ENCODE measurements around the gene FBXO47.

Gene FBXO47

DNA sequence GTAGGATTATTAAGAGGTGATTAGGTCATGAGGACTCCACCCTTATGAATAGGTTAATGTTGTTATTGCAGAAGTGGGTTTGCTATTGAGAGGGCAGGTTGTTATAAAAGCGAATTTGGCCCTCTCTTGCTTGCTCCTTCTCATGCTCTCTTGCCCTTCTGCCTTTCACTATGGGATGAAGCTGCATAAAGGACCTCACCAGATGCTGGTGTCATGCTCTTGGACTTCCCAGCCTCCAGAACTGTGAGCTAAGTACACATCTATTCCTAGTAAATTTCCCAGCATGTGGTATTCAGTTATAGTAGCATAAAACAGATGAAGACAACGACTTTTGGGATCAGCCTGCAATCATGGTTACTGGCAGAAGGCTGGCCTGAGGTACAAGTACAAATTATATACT is 41.4 kb upstream of the FBXO47 start:
- TF ChIP-seq POLR2AphosphoS5 (IDR thresholded peaks at IDR 0.05; ENCODE audit: low read depth, low read length) (no peak), PAX5 (IDR thresholded peaks at IDR 0.05; ENCODE audit: insufficient read depth, low read length, severe bottlenecking) (no peak), SPI1 (IDR thresholded peaks at IDR 0.05; ENCODE audit: low read depth, low read length) (no peak), TAF1 (IDR thresholded peaks at IDR 0.05; ENCODE audit: low read depth, low read length) (no peak), POLR2A (IDR thresholded peaks at IDR 0.05; ENCODE audit: low read depth, low read length) (no peak), POU2F2 (IDR thresholded peaks at IDR 0.05; ENCODE audit: low read depth, low read length) (no peak)
- DNase-seq (ENCODE audit: insufficient read length, low spot score) = no peak
- FAIRE-seq = no peak

- FAIRE-seq = no peak
- no peak for TF ChIP-seq TAF1 (IDR thresholded peaks at IDR 0.05; ENCODE audit: low read depth, low read length)
- no peak for TF ChIP-seq POLR2AphosphoS5 (IDR thresholded peaks at IDR 0.05; ENCODE audit: low read depth, low read length)
- TF ChIP-seq PAX5 (IDR thresholded peaks at IDR 0.05; ENCODE audit: insufficient read depth, low read length, severe bottlenecking) = no peak
- no peak for TF ChIP-seq POLR2A (IDR thresholded peaks at IDR 0.05; ENCODE audit: low read depth, low read length)
- TF ChIP-seq SPI1 (IDR thresholded peaks at IDR 0.05; ENCODE audit: low read depth, low read length) = no peak
- TF ChIP-seq POU2F2 (IDR thresholded peaks at IDR 0.05; ENCODE audit: low read depth, low read length) = no peak
- no peak for DNase-seq (ENCODE audit: insufficient read length, low spot score)
Observed at GRCh38 chr17:39002991-39003715, 36.0 kb upstream of the FBXO47 start.

DNA sequence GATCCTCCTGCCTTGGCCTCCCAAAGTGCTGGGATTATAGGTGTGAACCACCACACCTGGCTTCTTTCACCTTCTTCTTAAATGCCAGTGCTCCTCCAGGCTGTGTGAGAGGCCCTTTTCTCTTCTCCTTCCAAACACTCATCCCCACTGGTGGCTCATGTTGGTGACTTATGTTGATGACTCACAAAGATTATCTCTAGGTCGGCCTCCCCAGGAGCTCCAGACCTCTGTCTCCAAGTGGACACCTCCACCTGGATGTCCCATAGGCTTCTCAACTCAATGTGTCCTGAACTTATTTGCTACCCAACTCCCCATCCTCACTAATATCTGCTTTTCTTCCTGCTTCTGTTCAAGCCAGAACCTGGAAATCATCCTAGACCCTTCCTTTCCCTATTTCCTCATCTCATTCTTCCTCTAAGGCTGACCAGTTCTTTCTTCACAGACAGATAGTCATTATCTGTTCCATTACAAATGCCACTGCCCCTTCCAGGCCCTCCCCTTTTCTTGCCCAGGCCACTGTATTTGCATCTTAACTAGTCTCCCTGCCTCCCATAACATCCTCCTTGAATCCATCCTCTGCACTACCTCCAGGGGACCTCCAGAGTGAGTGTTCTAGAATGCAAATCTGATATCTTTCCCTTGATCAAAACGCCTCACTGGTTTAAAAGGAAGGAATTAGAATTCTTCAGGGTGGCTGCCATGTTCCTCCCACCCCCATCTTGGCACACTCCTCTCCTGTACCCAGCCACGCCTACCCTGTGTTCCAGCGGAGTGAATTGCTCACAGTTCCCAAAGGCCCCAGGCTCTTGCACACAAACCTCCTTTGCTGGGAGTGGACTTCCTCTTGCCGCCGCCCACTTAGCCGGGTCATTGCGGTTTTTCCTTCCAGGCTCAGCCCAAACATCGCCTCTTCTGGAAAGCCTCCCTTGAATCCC is 34.8 kb upstream of the FBXO47 start:
- no peak for DNase-seq (ENCODE audit: insufficient read length, low spot score)
- no peak for FAIRE-seq
- TF ChIP-seq POLR2A (IDR thresholded peaks at IDR 0.05; ENCODE audit: low read depth, low read length) (no peak), POU2F2 (IDR thresholded peaks at IDR 0.05; ENCODE audit: low read depth, low read length) (no peak), POLR2AphosphoS5 (IDR thresholded peaks at IDR 0.05; ENCODE audit: low read depth, low read length) (no peak), SPI1 (IDR thresholded peaks at IDR 0.05; ENCODE audit: low read depth, low read length) (no peak), PAX5 (IDR thresholded peaks at IDR 0.05; ENCODE audit: insufficient read depth, low read length, severe bottlenecking) (no peak), TAF1 (IDR thresholded peaks at IDR 0.05; ENCODE audit: low read depth, low read length) (no peak)

DNA sequence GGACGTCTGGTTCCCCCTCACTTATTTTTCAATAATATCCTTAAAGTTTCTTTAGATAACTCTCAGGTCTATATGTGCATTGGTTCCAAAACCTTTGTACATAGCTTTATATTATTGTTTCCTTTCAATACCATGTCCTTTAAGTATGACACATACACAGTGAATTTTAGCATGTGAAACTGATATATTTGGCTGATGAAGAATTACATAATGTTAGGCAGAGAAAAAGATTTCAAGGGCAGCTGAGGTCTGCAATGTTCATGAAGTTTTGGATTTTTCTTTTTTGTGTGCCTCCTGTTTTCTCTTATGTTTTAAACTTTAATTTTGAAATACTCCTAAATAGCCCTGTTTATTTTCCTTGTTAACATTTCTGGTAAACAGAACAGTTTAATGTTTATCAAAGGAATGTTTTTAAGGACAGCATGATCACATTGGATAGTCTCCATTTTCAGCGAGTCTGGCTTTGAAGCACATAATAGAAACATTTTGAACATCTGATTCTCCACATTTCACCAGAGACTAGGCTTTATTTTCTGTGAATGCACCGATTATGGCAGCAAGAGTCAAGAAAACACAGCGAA is 32.9 kb upstream of the FBXO47 start:
- DNase-seq (ENCODE audit: insufficient read length, low spot score) (no peak), FAIRE-seq (no peak)
- no peak for TF ChIP-seq POU2F2 (IDR thresholded peaks at IDR 0.05; ENCODE audit: low read depth, low read length)
- TF ChIP-seq SPI1 (IDR thresholded peaks at IDR 0.05; ENCODE audit: low read depth, low read length) = no peak
- no peak for TF ChIP-seq TAF1 (IDR thresholded peaks at IDR 0.05; ENCODE audit: low read depth, low read length)
- TF ChIP-seq PAX5 (IDR thresholded peaks at IDR 0.05; ENCODE audit: insufficient read depth, low read length, severe bottlenecking) = no peak
- TF ChIP-seq POLR2A (IDR thresholded peaks at IDR 0.05; ENCODE audit: low read depth, low read length) = no peak
- no peak for TF ChIP-seq POLR2AphosphoS5 (IDR thresholded peaks at IDR 0.05; ENCODE audit: low read depth, low read length)

GRCh38 chr17:38996660-38997337 is 29.6 kb upstream of the FBXO47 start:
- DNase-seq (ENCODE audit: insufficient read length, low spot score) = no peak
- FAIRE-seq = no peak
- TF ChIP-seq TAF1 (IDR thresholded peaks at IDR 0.05; ENCODE audit: low read depth, low read length) (no peak), POLR2A (IDR thresholded peaks at IDR 0.05; ENCODE audit: low read depth, low read length) (no peak), SPI1 (IDR thresholded peaks at IDR 0.05; ENCODE audit: low read depth, low read length) (no peak), POLR2AphosphoS5 (IDR thresholded peaks at IDR 0.05; ENCODE audit: low read depth, low read length) (no peak), PAX5 (IDR thresholded peaks at IDR 0.05; ENCODE audit: insufficient read depth, low read length, severe bottlenecking) (no peak), POU2F2 (IDR thresholded peaks at IDR 0.05; ENCODE audit: low read depth, low read length) (no peak)

DNA sequence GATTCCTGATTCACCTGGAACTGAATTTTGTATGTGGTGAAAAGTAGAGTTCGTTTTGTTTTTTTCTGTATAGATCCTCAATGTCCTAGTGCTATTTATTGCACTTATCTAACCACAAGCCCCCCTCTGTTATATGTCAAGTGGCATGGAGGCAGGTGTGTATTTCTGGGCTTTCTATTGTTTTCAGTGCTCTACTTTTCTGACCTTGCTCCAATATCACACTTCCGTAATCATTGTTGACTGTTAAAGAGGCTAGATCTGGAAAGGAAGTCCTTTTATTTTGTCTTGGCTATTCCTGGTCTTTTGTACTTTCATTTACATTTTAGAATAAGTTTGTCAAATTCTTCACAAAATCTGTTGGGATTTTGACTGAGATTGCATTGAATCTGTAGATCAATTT is 26.8 kb upstream of the FBXO47 start:
- TF ChIP-seq PAX5 (IDR thresholded peaks at IDR 0.05; ENCODE audit: insufficient read depth, low read length, severe bottlenecking) (no peak), POLR2AphosphoS5 (IDR thresholded peaks at IDR 0.05; ENCODE audit: low read depth, low read length) (no peak)
- no peak for FAIRE-seq

GRCh38 chr17:38984666-38985065 is 17.5 kb upstream of the FBXO47 start:
- TF ChIP-seq TAF1 (IDR thresholded peaks at IDR 0.05; ENCODE audit: low read depth, low read length) (no peak), POLR2A (IDR thresholded peaks at IDR 0.05; ENCODE audit: low read depth, low read length) (no peak), POU2F2 (IDR thresholded peaks at IDR 0.05; ENCODE audit: low read depth, low read length) (no peak), POLR2AphosphoS5 (IDR thresholded peaks at IDR 0.05; ENCODE audit: low read depth, low read length) (no peak), PAX5 (IDR thresholded peaks at IDR 0.05; ENCODE audit: insufficient read depth, low read length, severe bottlenecking) (no peak), SPI1 (IDR thresholded peaks at IDR 0.05; ENCODE audit: low read depth, low read length) (no peak)
- DNase-seq (ENCODE audit: insufficient read length, low spot score) (no peak), FAIRE-seq (no peak)

More for the DNA sequence above, 26.8 kb upstream of the FBXO47 start:
- DNase-seq (ENCODE audit: insufficient read length, low spot score) = no peak

DNA sequence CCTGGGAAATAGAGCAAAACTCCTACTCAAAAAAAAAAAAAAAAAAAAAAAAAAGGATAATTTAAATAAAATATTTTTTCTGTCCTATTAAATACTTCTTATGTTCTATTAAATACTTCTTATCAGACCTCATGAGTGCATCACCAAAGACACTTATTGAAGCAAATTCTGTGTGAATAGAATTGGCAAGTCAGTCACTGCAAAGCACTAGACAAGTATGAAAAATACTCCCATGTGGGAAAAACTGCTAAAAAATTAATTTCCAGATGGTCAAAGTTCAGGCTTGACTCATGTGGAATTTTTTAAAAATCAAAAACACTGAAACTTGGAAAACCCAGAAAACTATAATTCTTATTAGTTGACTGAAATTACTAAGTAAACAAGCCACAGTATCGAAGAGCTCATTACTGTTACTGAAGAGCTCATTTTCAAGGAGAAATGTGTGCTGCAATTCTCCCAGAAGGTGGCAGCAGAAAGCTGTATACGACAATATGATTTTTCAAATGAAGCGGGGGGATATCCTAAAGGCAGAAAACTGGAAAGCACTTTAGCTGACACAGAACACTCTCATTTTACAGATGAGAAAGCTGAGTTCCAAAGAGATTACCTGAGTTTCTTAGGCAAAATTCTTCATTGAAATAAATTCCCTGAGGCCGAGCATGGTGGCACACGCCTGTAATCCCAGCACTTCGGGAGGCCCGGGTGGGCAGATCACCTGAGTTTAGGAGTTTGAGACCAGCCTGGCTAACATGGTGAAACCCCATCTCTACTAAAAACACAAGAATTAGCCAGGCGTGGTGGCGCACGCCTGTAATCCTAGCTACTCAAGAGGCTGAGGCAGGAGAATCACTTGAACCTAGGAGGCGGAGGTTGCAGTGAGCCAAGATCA is 15.9 kb upstream of the FBXO47 start:
- TF ChIP-seq POU2F2 (IDR thresholded peaks at IDR 0.05; ENCODE audit: low read depth, low read length) (no peak), TAF1 (IDR thresholded peaks at IDR 0.05; ENCODE audit: low read depth, low read length) (no peak), SPI1 (IDR thresholded peaks at IDR 0.05; ENCODE audit: low read depth, low read length) (no peak), PAX5 (IDR thresholded peaks at IDR 0.05; ENCODE audit: insufficient read depth, low read length, severe bottlenecking) (no peak), POLR2A (IDR thresholded peaks at IDR 0.05; ENCODE audit: low read depth, low read length) (no peak), POLR2AphosphoS5 (IDR thresholded peaks at IDR 0.05; ENCODE audit: low read depth, low read length) (no peak)

More for the DNA sequence above, 15.9 kb upstream of the FBXO47 start:
- FAIRE-seq = peak; percentile 52
- DNase-seq (ENCODE audit: insufficient read length, low spot score) = peak; percentile 46

Measured in GM12891 (cell line).